HUES6 (cell line): ENCODE measurements around the gene KCNAB1.

ENCODE experiments used
- H3K27ac ChIP-seq: 2 replicates; pipeline ENCODE4 v1.7.0; 2013; ENCODE audit warnings: low read depth, mild to moderate bottlenecking, low read length, inconsistent platforms
- H3K27me3 ChIP-seq: 2 replicates; pipeline ENCODE4 v1.6.1; 2013; ENCODE audit warnings: low read length; ENCODE audit not compliant: control insufficient read depth, insufficient read depth
- H3K36me3 ChIP-seq: 2 replicates; pipeline ENCODE4 v1.6.1; 2013; ENCODE audit warnings: low read length; ENCODE audit not compliant: control insufficient read depth, insufficient read depth
- H3K4me1 ChIP-seq: 2 replicates; pipeline ENCODE4 v1.6.1; 2013; ENCODE audit warnings: low read length; ENCODE audit not compliant: control insufficient read depth, insufficient read depth
- H3K4me3 ChIP-seq: 2 replicates; pipeline ENCODE4 v1.5.1; 2013; ENCODE audit warnings: low read depth, low read length
- H3K9ac ChIP-seq: one replicate; pipeline ENCODE4 v1.6.1; 2013; ENCODE audit warnings: mild to moderate bottlenecking, low read length
- H3K9me3 ChIP-seq: 2 replicates; pipeline ENCODE4 v1.6.1; 2013; ENCODE audit warnings: low read depth, low read length; ENCODE audit not compliant: control insufficient read depth, insufficient read depth

The KCNAB1 gene

GRCh38 chr3:156522673-156523072, 402.3 kb downstream of the KCNAB1 start:
- no peaks in the 10 kb centered on the region for H3K27me3 ChIP-seq
- H3K36me3 ChIP-seq, result no peaks in the 10 kb centered on the region
- H3K4me3 ChIP-seq, result no peak overlapping the region
- H3K4me1 ChIP-seq, result no peaks in the 10 kb centered on the region; the same call in 1 of the 2 replicates
- no peaks in the 10 kb centered on the region for H3K9me3 ChIP-seq
- no peak overlapping the region for H3K27ac ChIP-seq
- no peak overlapping the region for H3K9ac ChIP-seq

GRCh38 chr3:156525808-156526207, 405.4 kb downstream of the KCNAB1 start:
- Histone ChIP-seq H3K9ac (no peak overlapping the region), H3K36me3 (no peaks in the 10 kb centered on the region), H3K4me3 (no peak overlapping the region), H3K27me3 (no peaks in the 10 kb centered on the region), H3K9me3 (no peaks in the 10 kb centered on the region), H3K27ac (no peak overlapping the region), H3K4me1 (no peaks in the 10 kb centered on the region; the same call in 1 of the 2 replicates)

GRCh38 chr3:156527060-156527459, 406.7 kb downstream of the KCNAB1 start:
- Histone ChIP-seq H3K27me3 (no peaks in the 10 kb centered on the region), H3K4me1 (no peaks in the 10 kb centered on the region; the same call in 1 of the 2 replicates), H3K36me3 (no peaks in the 10 kb centered on the region), H3K9ac (no peak overlapping the region), H3K27ac (no peak overlapping the region), H3K9me3 (no peaks in the 10 kb centered on the region), H3K4me3 (no peak overlapping the region)

GRCh38 chr3:156530980-156531379, 410.6 kb downstream of the KCNAB1 start:
- Histone ChIP-seq H3K9ac (no peak overlapping the region), H3K4me3 (no peak overlapping the region), H3K4me1 (peaks cover 22% of the 10 kb centered on the region), H3K9me3 (no peaks in the 10 kb centered on the region), H3K27me3 (no peaks in the 10 kb centered on the region), H3K27ac (no peak overlapping the region), H3K36me3 (no peaks in the 10 kb centered on the region)

- Histone ChIP-seq H3K27me3 (no peaks in the 10 kb centered on the region), H3K4me1 (peaks cover 22% of the 10 kb centered on the region), H3K27ac (no peak overlapping the region), H3K4me3 (no peak overlapping the region), H3K36me3 (0 out of 2 replicates have a peak, but pooled peaks cover under 1% of the 10 kb centered on the region), H3K9ac (no peak overlapping the region), H3K9me3 (no peaks in the 10 kb centered on the region)
These were observed 412.4 kb downstream of the KCNAB1 start for GRCh38 chr3:156532730-156533129.

- Histone ChIP-seq H3K27ac (no peak overlapping the region), H3K4me1 (peaks cover 22% of the 10 kb centered on the region), H3K4me3 (no peak overlapping the region), H3K27me3 (no peaks in the 10 kb centered on the region), H3K36me3 (0 out of 2 replicates have a peak, but pooled peaks cover 2% of the 10 kb centered on the region), H3K9ac (no peak overlapping the region), H3K9me3 (no peaks in the 10 kb centered on the region)
These were observed 412.8 kb downstream of the KCNAB1 start for GRCh38 chr3:156533205-156533604.

GRCh38 chr3:156535162-156535627, 414.8 kb downstream of the KCNAB1 start:
- Histone ChIP-seq H3K4me3 (no peak overlapping the region), H3K9ac (no peak overlapping the region), H3K4me1 (peaks cover 22% of the 10 kb centered on the region), H3K27me3 (no peaks in the 10 kb centered on the region), H3K27ac (no peak overlapping the region), H3K36me3 (peaks cover 15% of the 10 kb centered on the region), H3K9me3 (no peaks in the 10 kb centered on the region)

GRCh38 chr3:156535798-156536197, 415.4 kb downstream of the KCNAB1 start:
- Histone ChIP-seq H3K9ac (no peak overlapping the region), H3K27me3 (no peaks in the 10 kb centered on the region), H3K4me1 (peaks cover 22% of the 10 kb centered on the region), H3K36me3 (peaks cover 18% of the 10 kb centered on the region), H3K27ac (no peak overlapping the region), H3K4me3 (no peak overlapping the region), H3K9me3 (no peaks in the 10 kb centered on the region)

- no peaks in the 10 kb centered on the region for H3K27me3 ChIP-seq
- no peaks in the 10 kb centered on the region for H3K9me3 ChIP-seq
- no peak overlapping the region for H3K9ac ChIP-seq
- H3K36me3 ChIP-seq, result peaks cover 22% of the 10 kb centered on the region
- peaks cover 22% of the 10 kb centered on the region for H3K4me1 ChIP-seq
- no peak overlapping the region for H3K27ac ChIP-seq
- no peak overlapping the region for H3K4me3 ChIP-seq
These were observed 416.3 kb downstream of the KCNAB1 start for GRCh38 chr3:156536524-156537316.

- no peak overlapping the region for H3K4me3 ChIP-seq
- peaks cover 46% of the 10 kb centered on the region for H3K36me3 ChIP-seq
- H3K4me1 ChIP-seq, result peaks cover 12% of the 10 kb centered on the region
- H3K27ac ChIP-seq, result no peak overlapping the region
- no peaks in the 10 kb centered on the region for H3K9me3 ChIP-seq
- no peak overlapping the region for H3K9ac ChIP-seq
- H3K27me3 ChIP-seq, result no peaks in the 10 kb centered on the region
These were observed 418.7 kb downstream of the KCNAB1 start for GRCh38 chr3:156539051-156539450.

GRCh38 chr3:156539802-156540201, 419.4 kb downstream of the KCNAB1 start:
- Histone ChIP-seq H3K4me3 (no peak overlapping the region), H3K36me3 (peaks cover 53% of the 10 kb centered on the region), H3K4me1 (peaks cover 8% of the 10 kb centered on the region; the same call in 1 of the 2 replicates), H3K27me3 (no peaks in the 10 kb centered on the region), H3K27ac (no peak overlapping the region), H3K9me3 (no peaks in the 10 kb centered on the region), H3K9ac (no peak overlapping the region)
